Esophagus mucosa (tissue), 1 donor: ENCODE data around the gene AGR3. TPM values are rescaled to one million over a fixed set of nuclear protein-coding genes. Genes with fewer than 3 reads are reported as not detected.

ENCODE experiments used
- ATAC-seq: fragments of 200-7000 bp; cut with Tn5 transposase; one replicate; pipeline ENCODE4 v1.9.1; 2020
- total RNA-seq: library from RNA; stranded (reverse); gene quantifications from one replicate; pipeline ENCODE4 v1.2.4, GENCODE V29; 2023
- donor health status: DM: yes; HTN: yes; CAD: no.

Gene AGR3
- not detected for total RNA-seq

DNA sequence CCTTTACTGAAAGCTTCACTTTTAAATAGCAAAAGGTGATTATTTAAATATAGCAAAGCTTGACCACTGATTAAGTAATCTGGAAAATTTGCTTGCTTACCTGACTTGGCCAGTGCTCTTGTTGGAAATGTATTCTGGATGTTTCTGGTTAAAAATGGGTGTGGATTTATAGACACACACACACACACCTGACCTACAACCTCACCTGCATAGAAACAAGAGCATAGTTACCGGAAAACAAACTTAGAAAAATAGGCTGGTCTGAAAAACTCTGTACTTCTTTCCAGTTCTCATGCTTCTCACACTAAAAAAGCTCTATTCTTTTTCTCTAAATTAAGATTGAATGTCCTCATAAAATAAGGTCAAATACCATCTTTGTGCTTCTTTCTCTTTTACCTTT is at the start of gene AGR3:
Gene AGR3, minus strand, starts transcription at position 140 of the 400 bp plus-strand sequence. CDS start 3,365 bp downstream, outside the sequence.
- ATAC-seq = no peak

DNA sequence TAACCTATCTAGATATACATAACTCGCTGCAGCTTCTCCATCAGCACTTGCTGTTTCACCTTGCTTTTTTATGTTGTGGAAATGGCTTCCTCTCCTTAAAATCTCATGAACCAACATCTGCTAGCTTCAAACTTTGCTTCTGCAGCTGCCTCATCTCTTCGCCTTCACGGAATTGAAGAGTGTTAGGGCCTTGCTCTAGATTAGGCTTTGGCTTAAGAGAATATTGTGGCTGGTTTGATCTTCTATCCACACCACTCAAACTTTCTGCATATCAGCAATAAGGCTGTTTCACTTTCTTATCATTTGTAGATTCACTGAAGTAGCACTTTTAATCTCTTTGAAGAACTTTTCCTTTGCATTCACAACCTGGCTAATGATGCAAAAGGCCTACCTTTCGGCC is 49.2 kb upstream of the AGR3 start:
- ATAC-seq = no peak

DNA sequence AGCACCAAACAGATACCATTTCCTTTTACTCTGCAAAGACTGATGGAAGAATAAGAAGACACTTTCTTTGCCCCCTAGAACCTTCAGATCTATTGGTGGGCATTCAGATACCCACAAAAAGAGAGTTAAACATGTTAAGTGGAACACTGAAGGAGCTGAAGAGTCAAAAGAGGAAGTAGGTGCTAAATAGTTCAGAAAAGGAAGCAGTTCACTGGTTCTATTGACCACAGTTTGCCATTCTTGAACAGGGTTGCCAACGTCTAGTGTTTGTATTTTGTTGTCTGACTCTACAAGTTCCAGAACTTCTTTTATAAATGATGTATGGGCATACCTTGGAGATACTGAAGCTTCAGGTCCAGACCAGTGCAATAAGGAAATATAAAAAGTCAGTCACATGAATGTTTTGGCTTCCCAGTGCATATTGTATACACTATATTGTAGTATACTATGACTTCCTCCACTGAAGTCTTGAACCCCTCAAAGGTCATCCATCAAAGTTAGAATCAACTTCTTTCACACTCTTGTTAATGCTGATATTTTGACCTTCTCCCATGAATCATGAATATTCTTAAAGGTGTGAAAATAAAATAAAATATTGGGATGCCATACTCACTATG is 47.5 kb upstream of the AGR3 start:
- no peak for ATAC-seq

DNA sequence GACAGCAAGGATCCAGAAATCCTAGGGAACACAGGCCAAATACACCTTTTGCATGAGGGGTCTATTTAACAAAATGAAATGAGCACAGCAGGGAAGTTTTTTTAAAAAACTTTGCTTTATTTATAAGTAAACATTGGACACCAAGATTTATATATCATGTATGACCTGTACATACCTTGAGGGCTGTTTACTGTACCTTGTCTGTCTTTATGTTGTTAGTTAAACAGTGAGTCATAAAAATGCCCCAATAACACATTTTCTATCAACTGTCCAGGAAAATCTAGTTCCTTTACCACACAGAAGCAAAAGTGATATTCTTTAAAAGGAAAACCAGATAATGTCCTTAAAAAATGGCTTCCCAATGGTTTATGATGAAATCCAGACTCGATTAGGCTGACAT is 45.1 kb upstream of the AGR3 start:
- ATAC-seq = no peak

DNA sequence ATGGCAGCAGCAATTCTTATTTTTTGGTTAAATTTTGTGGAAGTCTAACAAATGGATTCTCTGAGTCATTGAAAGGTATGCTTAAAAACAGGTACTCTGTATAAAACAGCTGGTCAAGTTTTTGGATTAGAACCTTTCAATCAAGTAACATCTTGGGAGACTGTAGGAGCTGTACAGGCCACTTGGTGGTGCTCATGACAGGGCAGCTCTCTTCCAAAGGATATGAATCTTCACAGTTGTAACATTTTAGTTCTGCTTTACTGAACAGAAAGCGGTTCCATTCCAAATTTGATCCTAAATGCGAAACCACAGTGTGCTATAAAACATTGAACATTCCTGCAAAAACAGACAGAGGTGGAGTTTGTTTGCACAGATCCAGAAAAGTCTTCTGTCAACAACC is 44.5 kb upstream of the AGR3 start:
- ATAC-seq = peak; percentile 58

DNA sequence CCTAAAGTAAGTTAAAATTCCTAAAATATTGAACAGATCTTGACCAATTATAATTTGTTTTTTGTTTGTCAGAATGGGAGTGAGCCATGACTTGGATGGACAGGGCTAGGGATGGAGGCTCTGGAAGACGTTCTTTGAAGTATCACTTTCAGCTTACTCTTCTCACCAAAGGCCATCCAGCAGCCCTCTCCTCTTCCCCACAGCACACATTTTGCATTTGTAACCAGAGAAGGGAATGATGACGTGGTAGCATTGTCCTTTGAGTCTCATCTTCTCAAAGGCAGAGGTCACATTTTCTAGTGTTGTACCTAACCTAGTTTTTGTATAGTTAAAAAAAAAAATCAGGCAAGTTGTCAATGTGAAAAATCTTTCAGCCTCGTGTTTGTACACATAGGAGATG is 43.8 kb upstream of the AGR3 start:
- no peak for ATAC-seq

DNA sequence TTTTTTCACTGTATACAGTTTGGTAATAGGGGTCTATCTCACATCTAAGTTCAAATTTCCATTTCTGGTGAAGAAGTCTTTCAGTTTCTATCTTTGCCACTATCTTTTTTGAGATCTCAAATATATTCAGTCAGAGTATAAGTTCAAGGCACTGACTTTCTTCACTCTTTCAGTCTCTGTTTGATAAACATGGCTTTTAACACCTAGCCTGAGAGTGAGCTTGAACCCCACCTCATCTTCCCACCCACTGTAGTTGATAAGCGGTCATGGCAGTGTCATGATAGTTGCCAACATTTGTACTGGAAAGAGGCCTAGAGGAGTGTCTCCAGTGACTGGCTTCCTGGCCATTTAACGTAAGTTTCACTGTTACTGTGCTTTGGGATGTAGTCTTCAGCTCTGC is 41.2 kb upstream of the AGR3 start:
- ATAC-seq = no peak

DNA sequence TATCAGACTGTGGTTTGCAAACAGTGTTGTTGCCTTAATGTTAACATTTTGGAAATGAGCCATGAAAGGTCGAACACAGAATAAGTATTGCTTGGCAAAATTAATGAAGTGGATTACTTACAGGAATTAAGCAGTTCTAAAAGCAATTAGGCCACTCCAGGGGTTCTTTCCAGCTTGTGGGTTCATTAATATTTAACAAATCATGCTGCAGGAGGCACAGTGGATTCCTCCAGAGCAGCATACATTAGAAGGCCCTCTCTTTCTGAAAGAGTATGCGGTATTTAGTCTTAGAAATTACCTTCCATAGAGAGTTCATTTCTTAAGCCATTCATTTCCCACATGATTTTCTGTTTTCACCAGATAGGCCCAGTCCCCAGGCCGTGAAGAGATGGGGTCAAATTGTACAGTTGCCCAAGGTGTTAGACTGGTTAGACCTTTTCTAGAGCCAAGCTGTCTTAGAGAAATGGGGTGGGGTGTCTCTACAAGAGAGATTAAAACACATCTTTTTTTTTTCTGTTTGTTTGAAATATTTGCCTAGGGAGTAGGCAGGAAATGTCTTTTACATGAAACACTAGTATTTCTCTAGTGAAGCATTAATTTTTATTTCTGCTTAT is 40.0 kb upstream of the AGR3 start:
- ATAC-seq = peak; percentile 72

DNA sequence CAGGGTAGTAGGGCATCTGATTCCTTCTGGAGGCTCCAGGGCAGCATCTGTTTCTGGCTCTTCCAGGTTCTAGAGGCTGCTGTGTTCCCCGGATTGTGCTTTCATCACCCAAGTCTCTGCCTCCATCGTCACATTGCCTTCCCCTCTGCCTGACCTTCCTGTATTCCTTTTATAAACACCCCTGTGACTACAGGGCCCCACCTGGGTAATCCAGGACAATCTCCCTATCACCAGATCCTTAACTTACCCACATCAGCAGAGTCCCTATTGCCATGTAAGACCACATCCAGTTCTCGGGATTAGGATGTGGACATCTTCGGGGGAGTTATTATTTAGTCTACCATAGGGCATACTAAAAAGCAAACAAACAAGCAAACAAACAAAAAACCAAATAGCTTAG is 39.4 kb upstream of the AGR3 start:
- no peak for ATAC-seq

DNA sequence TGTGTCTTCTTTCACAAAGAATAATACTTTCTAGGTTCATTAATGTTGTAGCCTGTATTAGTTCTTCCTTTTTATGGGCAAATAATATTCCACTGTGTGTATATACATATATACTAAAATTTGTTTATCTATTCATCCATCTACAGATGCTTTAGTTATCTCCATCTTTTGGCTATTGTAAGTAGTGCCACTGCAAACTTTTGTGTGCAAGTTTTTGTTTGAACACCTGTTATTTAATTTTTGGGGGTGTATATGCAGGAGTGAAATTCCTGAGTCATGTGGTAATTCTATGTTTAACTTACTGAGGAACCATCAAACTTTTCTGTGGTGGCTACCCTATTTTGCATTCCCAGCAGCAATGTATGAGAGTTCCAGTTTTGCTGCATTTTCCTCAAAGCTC is 37.7 kb upstream of the AGR3 start:
- ATAC-seq = no peak

DNA sequence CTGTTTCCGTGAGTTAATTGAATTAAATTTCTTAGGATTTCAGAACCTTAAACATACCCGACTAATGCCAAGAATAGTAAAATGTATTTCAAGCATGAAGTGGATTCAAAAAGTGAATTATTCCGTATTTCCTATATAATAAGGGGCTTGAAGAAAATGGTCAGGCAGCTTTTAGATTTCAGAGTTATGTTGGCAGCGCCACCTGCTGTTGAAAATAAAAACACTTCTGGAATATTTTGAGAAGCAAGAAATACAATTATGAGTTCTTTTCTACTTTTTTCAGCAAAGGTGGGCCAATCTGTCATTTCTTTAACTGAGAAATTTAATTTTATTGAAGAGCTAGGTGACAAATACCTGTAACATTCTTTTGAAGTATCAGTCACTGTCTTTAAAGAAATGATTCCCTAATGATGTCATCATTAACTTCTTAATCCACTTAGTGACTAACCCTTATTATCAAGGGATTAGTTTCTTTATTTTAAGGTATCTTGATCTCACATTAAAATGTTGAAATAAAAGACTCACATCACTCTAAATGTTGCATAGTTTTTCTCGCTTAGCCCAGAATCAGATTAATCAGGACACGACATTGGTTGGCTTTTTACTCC is 36.6 kb upstream of the AGR3 start:
- ATAC-seq = peak; percentile 12

DNA sequence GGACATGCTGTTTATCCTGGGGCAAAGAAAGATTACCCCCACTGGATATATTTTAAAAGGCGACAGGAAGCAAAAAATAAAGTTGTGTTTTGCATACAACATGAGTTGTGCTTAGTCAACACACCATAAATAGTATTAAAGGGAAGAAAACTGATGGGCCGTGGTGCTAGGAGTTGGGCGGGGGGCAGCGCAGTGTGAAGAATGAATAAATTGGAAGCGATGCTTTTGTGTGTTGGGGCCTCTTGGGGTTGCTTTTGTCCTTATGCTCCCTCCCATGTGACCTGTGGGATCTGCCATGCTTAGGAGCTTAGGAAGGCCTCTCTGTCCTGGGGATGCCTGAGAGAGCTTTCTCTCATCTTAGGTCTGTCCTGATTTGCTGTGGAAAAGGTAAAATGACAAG is 35.0 kb upstream of the AGR3 start:
- no peak for ATAC-seq

DNA sequence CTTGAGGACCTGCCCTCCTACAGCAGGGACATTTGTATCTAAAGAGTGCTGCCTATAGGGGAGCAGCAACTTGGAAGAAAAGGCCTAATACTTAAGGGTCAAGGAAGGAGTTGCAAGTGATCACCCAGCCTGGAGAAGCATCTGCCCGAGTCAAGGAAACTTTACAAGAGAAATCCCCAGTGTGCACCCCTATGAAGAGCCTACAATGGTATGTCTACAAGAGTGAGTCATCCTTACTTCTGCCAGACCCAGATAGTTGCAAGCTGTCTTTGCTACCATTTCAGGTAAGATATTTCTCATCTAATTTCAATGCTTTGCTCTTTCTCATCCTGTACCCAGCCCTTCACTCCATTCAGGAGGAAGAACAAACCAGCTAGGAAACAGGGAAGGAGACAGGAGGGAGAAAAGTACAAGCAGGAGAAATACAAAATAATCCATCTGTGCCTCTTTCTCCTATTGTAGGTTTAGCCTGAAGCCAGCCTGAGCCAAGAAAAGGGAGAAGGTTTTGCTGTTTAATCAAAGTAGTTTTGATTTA is 34.4 kb upstream of the AGR3 start:
- peak; percentile 80 for ATAC-seq

DNA sequence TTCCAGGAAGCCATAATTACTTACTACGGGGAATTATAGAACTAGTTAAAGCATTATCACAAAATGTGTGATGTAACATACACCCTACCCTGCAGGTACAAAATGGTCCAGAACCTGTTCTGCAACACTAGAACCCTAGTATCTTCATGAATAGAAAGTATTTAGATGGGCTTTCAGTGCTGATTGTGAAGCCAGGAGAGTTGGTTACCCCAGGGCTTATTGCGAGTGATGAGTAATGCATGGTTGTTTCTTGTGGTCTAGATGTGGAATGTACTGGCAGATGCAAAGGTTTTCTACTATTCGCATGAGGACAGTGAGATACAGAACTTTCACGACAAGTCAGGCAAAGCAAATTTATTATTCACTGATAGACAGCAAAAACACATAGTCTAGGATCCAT is 33.6 kb upstream of the AGR3 start:
- ATAC-seq = peak; percentile 86

DNA sequence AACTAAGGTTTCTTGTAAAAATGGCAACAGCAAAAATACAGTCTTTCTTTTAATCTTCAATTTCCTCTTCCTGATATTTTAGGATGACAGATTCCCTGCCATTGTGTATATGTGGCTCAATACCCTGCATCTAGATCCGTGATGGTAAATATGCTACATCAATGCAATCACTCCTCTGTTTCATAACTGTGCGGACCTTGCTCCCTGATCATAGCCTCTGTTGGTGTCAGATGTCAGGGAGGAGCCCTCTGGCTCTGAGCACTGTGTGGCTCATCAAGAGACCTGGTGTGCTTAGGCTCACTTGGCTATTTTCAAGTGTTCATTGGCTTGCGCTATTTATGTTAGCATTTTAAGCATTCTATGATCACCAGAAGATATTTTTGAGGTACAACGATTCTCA is 33.0 kb upstream of the AGR3 start:
- no peak for ATAC-seq

DNA sequence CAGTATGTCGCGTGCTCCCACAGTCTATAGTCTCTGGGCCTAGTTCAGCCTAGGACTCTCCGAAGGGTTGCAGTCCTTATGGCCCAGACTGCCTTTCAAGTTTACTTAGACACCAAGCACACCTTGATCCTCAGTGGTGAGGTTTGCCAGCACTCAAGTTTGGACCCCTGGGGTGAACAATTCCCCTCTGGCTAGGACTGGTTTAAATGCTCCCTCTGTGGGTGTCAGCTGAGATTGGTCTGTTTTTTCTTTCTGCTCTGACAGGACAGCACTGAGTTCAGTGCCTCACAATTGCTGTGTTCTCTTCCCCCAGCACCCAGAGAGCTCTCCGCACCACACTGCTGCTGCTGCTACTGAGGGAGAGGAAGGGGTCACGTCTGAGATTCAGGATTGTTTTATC is 31.9 kb upstream of the AGR3 start:
- no peak for ATAC-seq

DNA sequence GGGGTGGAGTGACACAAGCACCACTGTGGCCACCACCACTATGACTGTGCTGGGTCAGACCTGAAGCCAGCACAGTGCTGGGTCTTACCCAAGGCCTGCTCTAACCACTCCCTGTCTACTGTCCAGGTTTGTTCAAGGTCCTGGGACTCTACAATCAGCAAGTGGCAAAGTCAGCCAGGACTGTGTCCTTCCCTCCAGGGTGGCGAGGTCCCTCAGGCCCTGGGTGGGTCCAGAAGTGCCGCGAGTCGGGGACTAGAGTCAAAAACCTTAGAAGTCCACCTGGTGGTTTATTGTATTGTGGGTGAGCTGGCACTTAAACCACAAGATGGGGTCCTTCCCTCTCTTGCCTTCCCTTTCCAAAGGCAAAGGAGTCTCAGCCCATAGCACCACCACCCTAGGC is 30.8 kb upstream of the AGR3 start:
- ATAC-seq = no peak

DNA sequence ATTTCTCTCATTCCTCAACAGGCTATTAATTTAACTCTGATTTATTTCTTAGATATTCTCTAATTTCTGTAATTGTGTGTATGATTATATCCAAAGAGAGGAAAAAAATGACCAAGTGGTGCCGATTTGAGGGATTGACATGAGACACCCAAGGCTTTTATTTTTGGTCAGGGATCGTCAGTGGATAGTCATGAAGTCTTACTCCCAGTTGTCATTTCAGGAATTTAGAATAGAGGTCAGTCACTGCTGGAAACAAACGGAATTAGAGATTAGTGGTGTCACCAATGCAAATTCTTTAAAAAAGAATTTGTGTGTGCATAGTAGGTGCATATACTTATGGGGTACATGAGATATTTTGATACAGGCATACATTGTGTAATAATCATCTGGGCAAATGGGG is 26.8 kb upstream of the AGR3 start:
- ATAC-seq = no peak

DNA sequence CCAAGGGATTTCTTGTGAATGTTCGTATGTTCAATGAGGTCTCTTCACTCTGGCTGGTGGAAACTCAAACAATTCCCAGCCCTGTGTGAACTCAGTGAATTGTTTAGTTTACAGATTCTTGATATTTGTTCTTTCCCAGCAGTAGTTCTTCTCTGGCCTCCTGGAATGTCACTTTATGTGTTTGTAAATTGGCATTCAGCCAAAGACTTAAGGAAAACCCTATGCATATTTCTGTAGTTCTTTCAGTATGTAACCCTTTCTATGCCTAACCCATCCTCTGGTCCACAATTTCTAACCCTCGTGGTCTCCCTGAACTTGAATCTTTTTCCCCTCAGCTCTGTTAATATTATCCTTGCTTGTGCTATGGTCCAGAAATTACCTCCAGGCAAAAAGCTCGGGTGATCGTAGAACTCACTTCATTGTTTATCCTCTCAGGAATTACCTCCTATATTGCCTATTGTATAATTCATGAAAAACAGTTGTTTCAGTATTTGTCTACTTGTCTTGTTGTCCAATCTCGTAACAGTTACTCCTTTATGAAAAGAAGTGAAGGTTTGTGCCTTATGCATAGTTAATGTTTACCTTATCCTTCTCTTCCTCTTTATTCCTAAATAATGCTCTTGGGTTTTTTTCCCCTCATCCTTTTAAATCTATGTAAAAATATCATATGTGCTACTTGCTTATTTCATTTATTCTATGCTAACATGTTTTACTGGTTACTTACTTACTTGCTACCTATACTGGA is 23.7 kb upstream of the AGR3 start:
- no peak for ATAC-seq

DNA sequence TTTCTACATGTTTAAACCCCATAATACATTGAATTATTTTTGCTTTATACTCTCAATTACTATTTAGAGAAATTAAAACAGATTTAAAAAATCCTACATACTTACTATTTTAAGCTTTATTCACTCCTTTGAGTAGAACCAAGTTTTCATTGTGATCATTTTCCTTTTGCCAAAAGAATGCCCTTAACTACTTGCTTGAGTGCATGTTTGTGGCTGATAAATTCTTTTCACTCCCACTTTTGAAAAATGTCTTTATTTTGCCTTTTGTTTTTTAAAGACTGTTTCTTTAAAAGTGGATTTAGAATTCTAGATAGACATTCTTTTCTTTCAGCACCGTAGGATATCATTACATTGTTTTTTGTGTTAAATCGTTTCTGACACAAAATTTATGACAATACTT is 22.3 kb upstream of the AGR3 start:
- no peak for ATAC-seq

DNA sequence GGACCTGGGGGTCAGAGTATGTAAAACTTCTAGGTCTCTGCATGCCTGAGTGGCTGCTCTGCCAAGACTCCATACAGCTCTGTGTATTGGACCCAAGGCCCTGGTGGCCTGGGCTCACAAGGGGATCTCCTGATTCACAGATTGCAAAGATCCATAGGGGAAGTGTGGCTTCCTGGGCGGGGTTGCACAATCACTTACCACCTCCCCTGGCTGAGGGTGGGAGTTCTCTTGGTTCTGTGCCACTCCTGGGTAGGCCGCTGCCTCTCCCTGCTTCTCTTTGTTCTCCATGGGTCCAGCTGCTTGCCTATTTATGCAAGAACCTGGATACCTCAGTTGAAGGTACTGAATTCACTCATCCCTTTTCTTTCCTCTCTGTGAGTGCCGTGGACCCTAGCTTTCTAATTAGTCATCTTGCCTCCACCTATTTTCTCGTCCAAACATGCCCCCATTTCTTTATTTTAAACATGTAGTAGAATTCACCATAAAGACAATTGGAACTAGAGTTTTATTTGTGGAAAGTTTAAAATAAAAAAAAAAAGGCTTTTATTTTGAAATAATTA is 18.5 kb upstream of the AGR3 start:
- ATAC-seq = no peak

DNA sequence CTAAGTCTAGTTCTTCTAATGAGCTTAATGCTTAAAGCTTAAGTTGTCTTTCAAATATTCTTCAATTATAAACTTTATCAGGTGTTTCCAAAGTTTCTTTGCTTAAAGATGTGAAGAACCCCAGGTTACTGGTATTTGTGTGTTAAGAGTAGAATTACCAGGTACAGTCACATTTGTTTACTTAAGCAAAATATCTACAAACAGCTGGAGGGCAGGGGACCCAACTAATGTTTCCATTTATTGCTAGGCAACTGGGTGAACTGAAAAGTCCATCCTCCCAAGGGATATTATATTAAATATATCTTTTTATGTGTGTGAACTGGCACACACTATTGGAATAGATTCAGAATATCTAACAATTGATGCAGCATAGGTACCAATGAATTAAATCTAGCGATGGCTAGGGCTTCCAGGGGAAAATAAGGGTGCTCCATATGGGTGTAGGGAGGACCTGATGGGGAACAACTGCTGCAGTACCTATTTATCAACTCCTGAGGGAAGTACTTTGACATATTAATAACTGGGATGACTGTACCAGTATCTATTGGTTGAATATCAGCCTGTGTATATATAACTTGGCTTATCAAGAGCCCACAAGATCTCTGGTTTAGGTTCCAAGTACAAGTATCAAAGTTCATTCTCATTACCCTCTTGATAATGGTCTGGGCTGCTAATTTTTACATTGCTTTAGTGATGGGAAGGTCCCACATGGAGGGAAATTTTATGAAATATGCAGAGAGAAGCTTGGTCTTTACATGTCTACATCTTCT is 10.3 kb upstream of the AGR3 start:
- ATAC-seq = no peak
